Stomach (tissue), 4 donors: Measurements from ENCODE around the gene PPP4R2.

ENCODE experiments used
- CTCF ChIP-seq, 7 experiments: fragments of 450-650 bp in 4 of 7; fragments of 200-600 bp in 3 of 7; sonication (generic) in 3 of 7; IDR thresholded peaks; one replicate each; pipeline ENCODE4 v1.5.1; 2016 to 2019; ENCODE audit warnings: antibody characterized with exemption in 7 of 7, control low read depth in 2 of 7, mild to moderate bottlenecking in 1 of 7
- POLR2A ChIP-seq, 4 donors: fragments of 450-650 bp; IDR thresholded peaks; one replicate each; pipeline ENCODE4 v1.6.1; 2016; ENCODE audit warnings: antibody characterized with exemption in 4 of 4, control low read depth in 2 of 4, mild to moderate bottlenecking in 1 of 4, moderate library complexity in 1 of 4

DNA sequence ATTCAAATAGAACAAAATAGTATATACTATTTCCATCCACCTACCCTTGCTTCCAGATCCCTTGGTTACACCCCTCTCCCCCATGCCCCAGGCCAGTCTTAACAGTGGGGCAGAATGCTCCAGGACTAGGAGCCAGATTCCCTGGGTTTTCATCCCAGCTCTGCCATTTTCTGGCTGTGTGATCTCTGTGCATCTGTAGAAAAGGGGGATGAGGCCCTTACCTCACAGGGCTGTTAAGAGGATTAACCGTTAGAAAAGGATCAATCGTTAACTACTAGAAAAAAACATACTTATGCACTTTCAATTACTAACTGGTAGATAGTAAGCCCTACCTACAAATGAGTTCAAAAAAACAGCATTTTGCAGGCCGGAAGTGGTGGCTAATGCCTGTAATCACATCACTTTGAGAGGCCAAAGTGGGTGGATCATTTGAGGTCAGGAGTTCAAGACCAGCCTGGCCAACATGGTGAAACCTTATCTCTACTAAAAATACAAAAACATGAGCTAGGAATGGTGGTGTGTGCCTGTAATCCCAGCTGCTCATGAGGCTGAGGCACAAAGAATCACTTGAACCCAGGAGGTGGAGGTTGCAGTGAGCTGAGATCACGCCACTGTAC is 76.6 kb downstream of the PPP4R2 start:
- TF ChIP-seq POLR2A (IDR thresholded peaks at IDR 0.05) (no peak), CTCF (IDR thresholded peaks at IDR 0.05) (no peak)
